Tongue (tissue), 2 donors: ENCODE results near the gene SERAC1. TPM values are rescaled to one million over a fixed set of nuclear protein-coding genes. Genes with fewer than 3 reads are reported as not detected.
A peak's percentile ranks its signal among the peaks of the same experiment; 100 is the strongest.

Experiments
- DNase-seq: peaks from one replicate; pipeline ENCODE4 v3.0.0-alpha.2; 2015
- total RNA-seq: library from RNA; depleted of rRNA; stranded (reverse); fragments of >200 nt; gene quantifications from one replicate; pipeline ENCODE4 v1.2.3, GENCODE V29; 2014

The SERAC1 gene
- total RNA-seq, 1 donor from 2014 or later: 14.2 TPM

GRCh38 chr6:158076548-158076947 lies 91.5 kb downstream of the SERAC1 start:
- DNase-seq: no peak

DNA sequence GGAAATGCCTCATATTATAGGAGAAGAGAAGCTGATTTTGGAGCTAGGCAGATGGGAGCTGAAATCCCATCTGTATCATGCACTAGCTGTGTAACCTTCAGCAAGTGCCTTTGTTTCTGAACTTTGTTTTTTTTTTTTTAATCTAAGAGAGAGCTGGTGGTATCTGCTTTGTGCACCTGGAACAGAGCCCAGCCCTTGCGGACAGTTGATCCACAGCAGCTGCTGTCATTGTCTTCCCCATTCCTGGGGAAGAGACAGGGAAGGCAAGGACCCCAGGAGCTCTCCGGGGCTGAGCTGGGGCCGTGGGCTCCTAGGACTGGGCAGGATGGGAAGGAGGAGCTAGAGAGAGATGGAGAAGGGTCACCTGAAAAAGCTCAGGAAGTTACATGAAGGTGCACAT lies 94.3 kb downstream of the SERAC1 start:
- no peak for DNase-seq

DNA sequence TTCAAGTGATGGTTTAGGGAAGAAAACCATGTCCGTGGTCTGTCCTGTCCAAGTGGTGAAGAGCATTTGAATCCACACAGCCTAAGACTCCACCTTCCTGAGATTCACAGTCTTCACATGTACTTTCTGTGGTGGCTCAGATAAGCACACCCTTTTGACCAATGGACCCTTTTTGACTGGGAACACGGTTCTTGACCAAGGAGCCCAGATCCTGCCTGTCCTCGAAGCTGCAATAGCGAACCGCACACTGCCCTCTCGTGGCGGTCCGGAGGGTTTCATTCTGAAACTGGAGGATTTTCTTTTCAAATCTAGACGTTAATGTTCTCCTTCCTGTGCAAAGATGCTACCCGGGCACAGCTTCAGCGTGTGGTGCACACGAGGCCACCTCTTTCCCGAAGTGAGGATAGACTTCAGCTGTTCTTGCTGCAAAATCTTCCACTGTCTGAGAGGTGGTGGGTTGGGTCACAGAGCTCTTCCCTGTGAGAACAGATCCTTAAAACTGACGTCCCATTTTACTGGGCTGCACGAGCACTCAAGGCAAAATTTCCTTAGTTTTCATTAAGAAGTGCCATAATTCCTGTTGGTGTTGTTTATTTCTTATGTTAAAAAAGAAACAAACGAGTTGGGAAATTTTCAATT lies 95.9 kb downstream of the SERAC1 start:
- DNase-seq: peak; percentile 84

GRCh38 chr6:158071121-158072082 lies 96.7 kb downstream of the SERAC1 start:
- no peak for DNase-seq

GRCh38 chr6:158070513-158070912 lies 97.5 kb downstream of the SERAC1 start:
- DNase-seq: no peak

- DNase-seq: no peak
These were observed 98.3 kb downstream of the SERAC1 start for GRCh38 chr6:158069800-158070195.

DNA sequence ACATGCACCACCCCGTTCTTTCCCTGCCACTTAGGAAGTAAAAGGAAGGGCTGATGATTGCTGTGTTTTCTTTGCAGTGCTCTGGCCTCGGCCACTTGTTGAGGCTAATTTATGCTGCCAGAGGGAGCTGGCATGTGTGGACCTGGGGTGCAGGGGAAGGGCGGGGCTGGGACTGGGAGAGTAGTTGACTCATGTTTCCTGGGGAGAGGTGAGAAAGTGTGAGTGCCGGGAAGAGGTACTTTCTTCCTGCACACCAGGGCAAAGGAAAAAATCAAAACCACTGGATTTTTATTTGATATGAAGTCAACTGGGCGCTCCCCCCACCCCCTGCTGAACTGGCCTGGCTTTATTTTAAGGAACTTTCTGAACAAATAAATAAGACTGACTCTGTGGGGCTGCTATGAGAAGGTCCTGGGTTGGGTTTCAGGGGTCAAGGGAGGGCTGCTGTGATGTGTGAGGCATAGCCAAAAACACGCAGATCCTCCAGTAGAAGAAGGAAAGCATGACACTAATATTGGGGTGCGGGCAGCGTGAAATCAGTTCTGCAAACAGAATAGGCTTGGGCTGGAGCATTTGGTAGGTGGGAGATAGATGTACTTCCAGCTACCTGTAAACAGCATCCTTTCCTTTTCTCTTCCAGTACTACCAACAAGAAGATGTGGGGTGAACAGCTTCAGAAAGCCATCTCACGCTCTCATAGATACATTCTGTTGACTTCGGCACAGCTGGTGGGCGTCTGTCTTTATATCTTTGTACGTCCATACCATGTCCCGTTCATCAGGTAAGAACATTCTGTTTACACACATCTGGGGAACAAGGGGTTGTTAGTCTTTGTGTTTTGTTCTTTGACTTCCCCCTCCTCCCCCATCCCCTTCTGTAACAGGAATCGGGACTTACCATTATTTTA lies 98.9 kb downstream of the SERAC1 start:
- DNase-seq: no peak

GRCh38 chr6:158068156-158068892 lies 99.7 kb downstream of the SERAC1 start:
- DNase-seq: no peak

DNA sequence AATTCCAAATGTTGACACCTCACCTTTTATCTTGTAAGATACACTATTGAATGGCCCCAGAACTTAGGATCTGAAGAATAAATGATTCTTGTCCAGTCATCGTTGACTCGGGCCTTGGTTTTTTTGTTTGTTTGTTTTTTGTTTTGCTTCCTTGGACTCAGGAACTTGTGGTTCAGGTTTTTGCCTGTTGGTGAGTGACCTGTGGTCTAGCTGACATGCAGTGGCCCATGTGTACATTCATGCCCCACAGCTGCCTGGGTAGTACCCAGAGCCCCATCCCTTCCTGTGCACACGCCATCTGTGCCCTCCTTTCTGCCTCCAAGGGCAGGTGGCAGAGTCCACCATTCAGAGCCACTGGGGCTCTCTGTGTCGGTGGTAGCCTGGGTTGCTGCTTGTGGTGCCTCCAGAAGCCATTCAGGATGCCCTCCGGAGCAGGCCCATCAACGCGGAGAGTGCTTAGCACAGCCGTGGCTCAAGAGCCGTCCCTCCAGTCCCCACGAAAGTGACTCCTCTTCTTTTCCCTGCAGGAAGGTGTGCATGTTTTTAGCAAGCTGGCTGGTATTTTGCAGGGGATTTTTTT lies 100.5 kb downstream of the SERAC1 start:
- no peak for DNase-seq

GRCh38 chr6:158066136-158066781 lies 101.8 kb downstream of the SERAC1 start:
- no peak for DNase-seq

- no peak for DNase-seq
These were observed 103.3 kb downstream of the SERAC1 start for GRCh38 chr6:158064725-158065251.

DNA sequence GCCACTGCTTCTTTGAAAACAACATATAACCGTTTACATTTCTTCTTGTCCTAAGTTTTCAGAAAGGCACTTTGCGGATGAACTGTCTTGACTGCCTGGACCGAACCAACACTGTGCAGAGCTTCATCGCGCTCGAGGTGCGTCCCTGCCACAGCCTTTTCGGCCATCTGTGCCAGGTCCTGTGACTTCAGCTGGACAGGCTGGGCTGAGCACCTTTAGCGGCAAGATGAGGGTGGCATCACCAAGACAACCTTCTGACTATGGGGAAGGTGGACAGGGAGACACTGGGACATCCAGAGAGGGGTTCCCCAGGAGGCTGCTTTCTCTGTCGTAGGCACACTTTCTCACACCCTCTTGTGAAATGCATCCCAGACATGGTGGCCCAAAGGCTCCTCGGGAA lies 104.3 kb downstream of the SERAC1 start:
- DNase-seq: no peak

- peak; percentile 79 for DNase-seq
These were observed 106.2 kb downstream of the SERAC1 start for GRCh38 chr6:158061709-158062461.

DNA sequence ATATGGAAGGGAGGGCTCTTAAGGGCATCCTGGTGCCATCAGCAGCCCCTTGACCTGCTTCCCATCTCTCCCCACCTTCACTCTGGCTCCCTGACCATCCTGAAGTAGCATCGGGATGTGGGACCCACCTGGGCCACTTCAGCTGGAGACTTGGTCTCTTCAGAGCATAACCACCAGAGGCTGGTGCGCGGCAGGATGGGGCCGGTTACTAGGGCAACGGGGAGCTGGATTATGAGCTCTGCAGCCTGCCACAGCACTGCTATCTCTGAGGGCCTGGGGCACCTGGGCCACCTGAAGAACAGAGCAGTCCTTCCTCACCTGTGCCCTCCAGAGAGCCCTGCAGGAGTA lies 106.7 kb downstream of the SERAC1 start:
- no peak for DNase-seq

DNA sequence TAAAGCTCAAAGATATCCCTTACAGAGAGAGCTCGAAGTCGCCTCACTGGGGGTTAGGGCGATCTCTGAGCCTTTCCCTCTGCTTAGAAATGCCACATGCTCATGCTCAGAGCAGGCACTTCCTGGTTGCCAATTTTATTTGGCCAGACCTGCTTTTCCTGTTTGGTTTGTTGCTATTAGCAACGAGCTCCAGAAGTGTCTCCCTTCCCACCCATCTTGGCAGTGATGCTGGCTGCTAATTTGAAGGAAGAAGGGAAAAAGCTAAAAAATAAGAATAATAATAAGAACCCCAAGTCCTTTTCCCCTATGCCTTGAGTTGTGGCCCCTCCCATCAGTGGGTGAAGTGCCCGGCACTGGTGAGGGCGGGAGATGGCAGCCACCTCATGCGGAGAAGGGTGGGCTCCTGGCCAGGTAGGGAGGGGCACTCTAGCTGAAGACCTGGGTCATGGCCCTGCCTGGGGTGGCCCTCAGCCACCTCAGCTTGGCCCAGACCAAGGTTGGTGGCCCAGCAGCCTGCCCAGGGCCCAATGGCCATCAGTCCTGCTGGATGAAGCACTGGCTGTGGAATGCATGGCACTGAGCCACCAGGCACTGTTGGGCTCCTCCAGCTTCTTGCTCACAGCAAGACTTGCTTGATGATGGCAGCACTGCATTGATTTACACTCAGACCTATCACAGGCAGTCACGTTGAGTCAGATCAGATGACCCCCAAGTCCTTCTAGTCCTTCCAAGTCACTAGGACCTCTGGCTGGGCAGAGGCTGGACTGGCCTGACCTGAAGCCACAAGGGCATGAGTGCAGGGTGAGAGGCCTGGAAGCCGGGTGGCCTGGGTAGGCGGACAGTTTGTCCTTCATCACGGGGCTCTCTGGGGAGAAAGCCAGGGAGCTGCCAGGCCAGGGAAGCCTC lies 107.4 kb downstream of the SERAC1 start:
- DNase-seq: peak; percentile 93
